GM19351 (cell line): ENCODE results near the gene AP2S1.
"Not testable (repeated sequence)": the region's sequence is repeated elsewhere in the genome, so short reads cannot be mapped to it uniquely, and the experiment has no call there.

ENCODE experiments used
- ATAC-seq: cut with Tn5 transposase; IDR thresholded peaks from one replicate; pipeline ENCODE4 v1.9.1; 2021; ENCODE audit warnings: mild to moderate bottlenecking, moderate library complexity; ENCODE audit not compliant: unreplicated experiment

AP2S1 gene

DNA sequence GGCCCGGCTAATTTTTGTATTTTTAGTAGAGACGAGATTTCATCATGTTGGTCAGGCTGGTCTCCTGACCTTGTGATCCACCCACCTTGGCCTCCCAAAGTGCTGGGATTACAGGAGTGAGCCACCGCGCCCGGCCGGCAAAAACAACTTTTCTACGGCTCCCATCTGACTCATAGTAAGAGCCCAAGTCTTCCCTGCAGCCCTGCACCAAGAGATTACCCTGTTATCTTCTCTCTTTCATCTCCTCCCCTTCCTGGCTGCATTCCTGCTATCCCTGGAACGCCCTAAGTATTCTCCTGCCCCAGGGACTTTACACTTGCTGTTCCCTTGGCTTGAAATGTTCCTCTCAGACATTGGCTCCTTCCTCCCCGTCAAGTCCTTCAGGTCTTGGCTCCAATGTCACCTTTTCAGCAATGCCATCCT is 6.6 kb downstream of the AP2S1 start:
- ATAC-seq = no peak

GRCh38 chr19:46842791-46843190 is 7.9 kb downstream of the AP2S1 start:
- ATAC-seq = no peak

DNA sequence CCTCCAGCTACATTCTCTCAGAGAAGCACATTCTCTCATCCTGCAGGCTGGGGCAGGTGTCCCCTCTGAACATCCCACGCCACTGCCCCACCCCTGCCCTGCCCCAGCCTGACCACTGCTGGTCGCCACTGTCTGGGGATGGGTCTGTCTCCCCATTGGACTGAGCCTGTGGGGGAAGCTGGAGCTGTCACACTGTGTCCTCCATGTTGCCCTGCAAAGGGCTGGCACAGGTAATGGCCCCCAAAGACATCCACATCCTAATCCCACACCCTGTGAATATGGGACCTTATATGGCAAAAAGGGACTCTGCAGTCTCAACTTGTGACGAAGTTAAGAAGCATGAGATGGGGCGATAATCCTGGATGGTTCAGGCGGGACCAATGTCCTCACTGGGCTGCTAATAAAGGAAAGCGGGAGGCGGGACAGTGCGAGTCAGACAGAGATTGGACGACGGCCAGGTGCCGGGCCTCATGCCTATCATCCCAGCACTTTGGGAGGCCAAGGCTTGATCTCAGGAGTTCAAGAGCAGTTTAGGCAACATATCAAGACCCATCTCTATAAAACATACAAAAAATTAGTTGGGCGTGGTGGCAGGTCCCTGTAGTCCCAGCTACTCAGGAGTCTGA is 9.1 kb downstream of the AP2S1 start:
- no peak for ATAC-seq

- no peak for ATAC-seq
Observed at GRCh38 chr19:46840498-46840942, 10.1 kb downstream of the AP2S1 start.

- no peak for ATAC-seq
Observed at GRCh38 chr19:46839752-46840497, 10.7 kb downstream of the AP2S1 start.

GRCh38 chr19:46838160-46838559 is 12.5 kb downstream of the AP2S1 start:
- no peak for ATAC-seq

- ATAC-seq = no peak
Observed at GRCh38 chr19:46834984-46835383, 15.7 kb downstream of the AP2S1 start.

GRCh38 chr19:46834121-46834520 is 16.5 kb downstream of the AP2S1 start:
- ATAC-seq = no peak

DNA sequence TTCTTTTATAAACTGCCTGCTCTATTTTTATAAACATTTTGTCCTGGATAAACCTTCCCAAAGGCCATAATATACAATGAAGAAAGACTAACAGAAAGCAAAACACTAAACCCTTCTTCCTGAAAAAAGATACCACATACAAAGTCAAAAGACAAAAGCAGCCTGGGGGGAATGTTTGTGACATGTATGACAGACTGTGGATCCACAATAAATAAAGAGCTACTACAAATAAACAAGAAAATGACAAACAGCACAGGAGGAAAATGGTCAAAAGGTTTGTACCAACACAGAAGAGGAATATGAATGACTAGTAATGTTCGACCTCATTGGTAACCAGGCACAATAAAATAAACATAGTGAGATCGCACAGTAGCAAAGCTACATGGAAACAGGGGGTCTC is 19.8 kb downstream of the AP2S1 start:
- ATAC-seq = no peak

DNA sequence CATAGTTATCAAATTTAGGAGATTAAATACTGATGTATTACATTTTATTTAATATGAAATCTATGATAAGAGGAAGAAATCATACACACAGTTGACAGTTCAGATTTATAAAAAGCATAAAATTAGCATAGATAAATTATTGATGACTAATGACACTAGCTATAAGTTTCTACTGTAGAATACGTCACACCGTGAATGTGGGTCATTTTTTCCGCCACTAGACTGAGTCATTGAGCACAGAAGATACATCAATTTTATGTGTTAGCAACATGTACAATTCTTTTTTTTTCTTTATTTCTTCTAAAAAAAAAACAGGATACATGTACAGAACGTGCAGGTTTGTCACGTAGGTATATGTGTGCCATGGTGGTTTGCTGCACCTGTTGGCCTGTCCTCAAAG is 22.2 kb downstream of the AP2S1 start:
- no peak for ATAC-seq

DNA sequence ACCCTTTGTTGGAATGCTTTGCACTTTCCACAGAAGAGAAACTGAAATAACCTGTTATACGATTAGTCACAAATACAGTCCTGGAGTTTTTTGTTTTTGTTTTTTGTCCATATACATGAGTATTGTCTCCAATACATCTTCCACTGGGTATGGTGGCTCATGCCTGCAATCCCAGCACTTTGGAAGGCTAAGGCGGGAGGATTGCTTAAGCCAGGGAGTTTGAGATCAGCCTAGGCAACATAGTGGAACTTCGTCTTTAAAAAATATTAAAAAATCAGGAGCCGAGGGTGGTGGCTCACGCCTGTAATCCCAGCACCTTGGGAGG is 25.0 kb downstream of the AP2S1 start:
- no peak for ATAC-seq

- ATAC-seq = no peak
Observed at GRCh38 chr19:46824890-46825730, 25.5 kb downstream of the AP2S1 start.

GRCh38 chr19:46823049-46823448 is 27.6 kb downstream of the AP2S1 start:
- ATAC-seq = no peak

GRCh38 chr19:46822410-46822787 is 28.2 kb downstream of the AP2S1 start:
- not testable (repeated sequence) for ATAC-seq

- peak; percentile 45 for ATAC-seq
Observed at GRCh38 chr19:46821512-46822409, 28.9 kb downstream of the AP2S1 start.

- no peak for ATAC-seq
Observed at GRCh38 chr19:46818812-46819211, 31.8 kb downstream of the AP2S1 start.

DNA sequence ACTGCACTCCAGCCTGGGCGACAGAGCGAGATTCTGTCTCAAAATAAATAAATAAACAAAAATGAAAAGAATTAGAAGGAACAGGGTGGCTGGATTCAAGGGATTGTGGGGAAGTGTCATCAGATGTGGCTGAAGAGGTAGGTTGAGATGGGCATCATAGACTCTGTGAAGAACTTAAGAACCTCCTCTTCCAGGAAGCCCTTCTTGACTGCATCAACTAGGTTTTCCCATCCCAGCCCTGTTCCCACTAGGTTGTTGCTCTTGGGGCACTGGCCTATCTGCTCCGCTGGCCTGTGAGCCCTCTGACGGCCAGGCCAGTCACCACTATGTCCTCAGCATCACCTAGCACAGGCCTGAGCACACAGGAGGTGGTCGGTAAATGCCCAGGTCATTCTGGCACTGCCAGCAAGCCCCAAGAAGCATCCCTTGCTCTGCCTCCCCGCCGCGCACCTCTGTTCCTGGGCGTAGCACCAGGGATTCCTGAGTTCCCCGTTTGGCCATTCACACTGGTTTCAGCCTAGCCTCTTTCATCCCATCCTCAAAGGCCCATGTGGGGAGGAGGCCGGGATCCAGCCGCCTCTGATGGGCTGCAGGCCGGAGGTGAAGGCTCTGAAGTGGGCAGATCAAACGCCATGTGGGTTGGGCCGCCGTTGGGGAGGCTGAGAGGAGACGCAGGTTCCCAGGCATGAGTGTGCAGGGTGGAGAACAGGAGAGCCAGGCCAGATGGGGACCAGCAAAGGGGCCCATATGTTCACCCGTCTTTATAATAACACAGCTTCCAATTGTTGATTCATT is 34.6 kb downstream of the AP2S1 start:
- no peak for ATAC-seq

DNA sequence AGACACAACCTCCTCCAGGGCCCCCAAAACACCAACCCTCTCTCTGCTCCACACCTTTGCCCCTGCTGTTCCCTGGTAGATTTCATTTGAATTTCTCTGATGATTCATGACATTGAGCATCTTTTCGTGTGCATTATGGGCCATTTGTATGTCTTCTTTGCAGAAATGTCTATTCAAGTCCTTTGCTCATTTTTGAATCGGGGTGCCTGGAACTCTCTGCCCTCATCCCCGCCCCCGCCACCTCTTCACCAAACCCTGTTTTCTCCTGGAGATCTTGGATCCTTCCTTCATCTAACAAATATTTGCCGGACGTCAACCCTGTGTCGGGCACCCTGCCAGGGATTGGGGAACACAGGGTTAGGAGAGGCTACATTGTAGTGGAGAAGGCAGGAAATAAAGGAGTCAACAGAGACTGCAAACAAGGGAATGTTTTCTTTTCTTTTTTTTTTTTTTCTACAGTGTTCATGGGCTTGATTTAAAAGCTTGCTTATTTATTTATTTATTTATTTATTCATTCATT is 36.7 kb downstream of the AP2S1 start:
- ATAC-seq = no peak

GRCh38 chr19:46812977-46813838 is 37.4 kb downstream of the AP2S1 start:
- no peak for ATAC-seq
